T-helper 1 cell treated with Interleukin-12 subunit alpha and Interleukin-12 subunit beta and Interleukin-4 antibody, amounts not matched to agents 30 ng/mL and 1 ng/mL, for 36 hours (primary cell): Measurements from ENCODE around the gene MEAK7. TPM values are rescaled to one million over a fixed set of nuclear protein-coding genes. Genes with fewer than 3 reads are reported as not detected.

Source experiments
- intact Hi-C: fragments of 100-400 bp; cut with micrococcal nuclease; formaldehyde crosslinking; loops from one replicate; pipeline ENCODE4 v1.15.1; 2024
- total RNA-seq: library from RNA; stranded (reverse); gene quantifications from 2 replicates; pipeline ENCODE4 v1.2.3, GENCODE V29; 2022

MEAK7 gene
- total RNA-seq, 1 donor from 2014 or later = 39.8 TPM

GRCh38 chr16:84475643-84476240 lies 28.7 kb downstream of the MEAK7 start:
- intact Hi-C loops = no loop called here

GRCh38 chr16:84471966-84472365 lies 32.5 kb downstream of the MEAK7 start:
- intact Hi-C loops = no loop called here

- intact Hi-C loops = no loop called here
These were observed 33.1 kb downstream of the MEAK7 start for GRCh38 chr16:84471316-84471715.

GRCh38 chr16:84467709-84468108 lies 36.8 kb downstream of the MEAK7 start:
- intact Hi-C loops = no loop called here

GRCh38 chr16:84467256-84467655 lies 37.2 kb downstream of the MEAK7 start:
- intact Hi-C loops = no loop called here

- intact Hi-C loops = no loop called here
These were observed 37.8 kb downstream of the MEAK7 start for GRCh38 chr16:84466692-84467091.

GRCh38 chr16:84465154-84465553 lies 39.3 kb downstream of the MEAK7 start:
- intact Hi-C loops = no loop called here

GRCh38 chr16:84464116-84464515 lies 40.3 kb downstream of the MEAK7 start:
- intact Hi-C loops = no loop called here

- intact Hi-C loops = no loop called here
These were observed 41.2 kb downstream of the MEAK7 start for GRCh38 chr16:84463221-84463620.

GRCh38 chr16:84462296-84463210 lies 41.9 kb downstream of the MEAK7 start:
- intact Hi-C loops = no loop called here

- intact Hi-C loops = no loop called here
These were observed 42.8 kb downstream of the MEAK7 start for GRCh38 chr16:84461413-84462295.

- intact Hi-C loops = no loop called here
These were observed 43.4 kb downstream of the MEAK7 start for GRCh38 chr16:84461029-84461412.

- intact Hi-C loops = no loop called here
These were observed 43.9 kb downstream of the MEAK7 start for GRCh38 chr16:84460406-84461028.

- intact Hi-C loops = no loop called here
These were observed 44.5 kb downstream of the MEAK7 start for GRCh38 chr16:84459941-84460405.

- intact Hi-C loops = no loop called here
These were observed 44.9 kb downstream of the MEAK7 start for GRCh38 chr16:84459533-84459894.

GRCh38 chr16:84458606-84459532 lies 45.6 kb downstream of the MEAK7 start:
- intact Hi-C loops = no loop called here

- intact Hi-C loops = no loop called here
These were observed 49.4 kb downstream of the MEAK7 start for GRCh38 chr16:84455031-84455430.
